ENCODE measurements around the gene OR2D2.
"Not testable (repeated sequence)": the region's sequence is repeated elsewhere in the genome, so short reads cannot be mapped to it uniquely, and the experiment has no call there.

Gene OR2D2

DNA sequence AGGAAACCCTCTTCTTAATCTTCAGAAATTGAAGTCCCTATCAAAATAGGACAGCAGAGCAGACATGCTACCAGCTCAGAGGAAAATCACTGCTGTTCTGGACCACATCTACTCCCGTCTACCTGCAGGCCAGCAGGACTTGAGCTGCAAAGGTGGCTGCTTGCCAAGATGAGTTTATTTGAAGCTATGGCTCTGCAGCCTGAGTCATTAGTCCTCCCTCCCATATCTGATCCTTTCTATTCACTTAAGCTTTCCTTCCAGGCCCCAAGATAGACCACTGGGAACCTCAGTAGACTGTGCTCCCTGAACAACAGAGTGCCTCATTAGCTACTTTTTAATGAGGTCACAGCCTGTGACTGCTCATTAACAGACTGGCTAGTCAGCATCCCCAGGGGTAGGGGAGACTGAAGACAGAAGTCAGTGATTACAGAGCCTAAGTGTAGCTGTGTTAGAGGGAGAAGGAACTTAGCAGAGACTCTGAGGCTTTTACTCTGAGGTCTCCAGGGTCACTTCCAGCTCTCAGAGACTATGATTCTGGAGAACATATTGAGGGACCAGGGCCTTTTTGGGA lies 36.2 kb downstream of the OR2D2 start:
- no peak for TF ChIP-seq ZNF274 (IDR thresholded peaks at IDR 0.05; ENCODE audit: low read depth, low read length)
- no peak for TF ChIP-seq YY1 (IDR thresholded peaks at IDR 0.05; ENCODE audit: insufficient read depth, insufficient read length)
- no peak for TF ChIP-seq SUZ12 (IDR thresholded peaks at IDR 0.05; ENCODE audit: extremely low read depth, insufficient read depth, insufficient read length)
- DNase-seq (ENCODE audit: low read depth, low spot score): no peak
- no peaks in the 10 kb centered on the region for H3K36me3 ChIP-seq (ENCODE audit: insufficient read depth, insufficient read length, low read length)

DNA sequence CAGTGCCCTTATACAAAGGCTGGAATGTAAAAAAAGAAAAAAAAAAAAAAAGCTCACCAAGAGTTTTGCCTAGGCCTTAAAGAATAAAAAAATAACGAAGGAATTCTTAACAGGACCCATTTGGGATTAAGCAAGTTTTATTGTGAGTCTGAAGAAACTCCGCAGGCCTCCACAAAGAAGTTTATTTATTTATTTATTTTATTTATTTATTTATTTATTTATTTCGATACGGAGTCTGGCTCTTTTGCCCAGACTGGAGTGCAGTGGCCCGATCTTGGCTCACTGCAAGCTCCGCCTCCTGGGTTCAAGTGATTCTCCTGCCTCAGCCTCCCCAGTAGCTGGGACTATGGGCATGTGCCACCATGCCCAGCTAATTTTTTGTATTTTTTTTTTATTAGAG lies 37.5 kb downstream of the OR2D2 start:
- H3K4me3 ChIP-seq (ENCODE audit: insufficient read length, low read depth); H3K36me3 ChIP-seq (ENCODE audit: insufficient read depth, insufficient read length, low read length); H3K9me3 ChIP-seq (ENCODE audit: insufficient read depth, low read length); DNase-seq (ENCODE audit: low read depth, low spot score); H3K27me3 ChIP-seq (ENCODE audit: insufficient read depth, insufficient read length); H3K4me1 ChIP-seq (ENCODE audit: insufficient read depth, insufficient read length); H3K9ac ChIP-seq (ENCODE audit: insufficient read length, low read depth): not testable (repeated sequence)

More for the DNA sequence above, 36.2 kb downstream of the OR2D2 start:
- H3K9me3 ChIP-seq (ENCODE audit: insufficient read depth, low read length): peaks cover 7% of the 10 kb centered on the region
- no peak overlapping the region for H3K9ac ChIP-seq (ENCODE audit: insufficient read length, low read depth)
- no peak overlapping the region for H3K4me3 ChIP-seq (ENCODE audit: insufficient read length, low read depth)
- no peaks in the 10 kb centered on the region for H3K27me3 ChIP-seq (ENCODE audit: insufficient read depth, insufficient read length)
- H3K4me1 ChIP-seq (ENCODE audit: insufficient read depth, insufficient read length): no peaks in the 10 kb centered on the region

DNA sequence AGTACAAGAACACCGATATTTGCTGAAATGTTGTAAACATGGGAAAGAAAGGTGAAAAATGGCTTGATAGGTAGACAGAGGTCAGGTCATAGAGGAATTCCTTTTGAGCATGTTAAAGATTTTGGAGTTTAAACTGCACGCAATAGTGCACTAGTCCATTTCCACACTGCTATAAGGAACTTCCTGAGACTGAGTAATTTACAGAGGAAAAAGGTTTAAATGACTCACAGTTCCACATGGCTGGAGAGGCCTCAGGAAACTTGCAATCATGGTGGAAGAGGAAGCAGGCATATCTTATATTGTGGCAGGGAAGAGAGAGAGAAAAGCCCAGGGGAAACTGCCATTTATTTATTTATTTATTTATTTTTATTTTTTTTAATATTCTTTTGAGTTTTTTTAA lies 41.8 kb downstream of the OR2D2 start:
- Histone ChIP-seq H3K27me3 (ENCODE audit: insufficient read depth, insufficient read length) (no peaks in the 10 kb centered on the region), H3K36me3 (ENCODE audit: insufficient read depth, insufficient read length, low read length) (no peaks in the 10 kb centered on the region), H3K4me3 (ENCODE audit: insufficient read length, low read depth) (no peak overlapping the region), H3K9me3 (ENCODE audit: insufficient read depth, low read length) (peaks cover 7% of the 10 kb centered on the region), H3K4me1 (ENCODE audit: insufficient read depth, insufficient read length) (no peaks in the 10 kb centered on the region), H3K9ac (ENCODE audit: insufficient read length, low read depth) (no peak overlapping the region)
- TF ChIP-seq ZNF274 (IDR thresholded peaks at IDR 0.05; ENCODE audit: low read depth, low read length): no peak
- TF ChIP-seq SUZ12 (IDR thresholded peaks at IDR 0.05; ENCODE audit: extremely low read depth, insufficient read depth, insufficient read length): no peak
- no peak for TF ChIP-seq YY1 (IDR thresholded peaks at IDR 0.05; ENCODE audit: insufficient read depth, insufficient read length)
- DNase-seq (ENCODE audit: low read depth, low spot score): no peak

DNA sequence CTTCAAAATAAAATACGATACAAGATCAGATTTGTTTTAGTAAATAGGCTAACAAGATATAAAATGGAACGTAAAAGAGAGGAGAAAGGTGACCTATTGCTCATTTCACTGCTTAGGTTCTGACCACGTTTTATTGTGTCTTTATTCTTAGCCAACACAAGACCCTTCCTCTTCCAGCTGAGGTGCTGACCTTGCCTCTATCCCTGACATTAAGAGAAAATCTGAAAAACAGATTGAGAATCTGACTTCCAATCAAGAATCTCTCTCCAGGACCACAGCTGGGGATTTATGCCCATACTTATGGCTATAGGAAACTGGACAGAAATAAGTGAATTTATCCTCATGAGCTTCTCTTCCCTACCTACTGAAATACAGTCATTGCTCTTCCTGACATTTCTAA lies 46.9 kb downstream of the OR2D2 start, which contains the start of gene OR10A5:
Gene OR10A5 (plus strand): TSS at position 301 of the 400 bp plus-strand sequence. CDS start 0 bp downstream, at position 301.
- TF ChIP-seq ZNF274 (IDR thresholded peaks at IDR 0.05; ENCODE audit: low read depth, low read length): no peak
- TF ChIP-seq YY1 (IDR thresholded peaks at IDR 0.05; ENCODE audit: insufficient read depth, insufficient read length): no peak
- Histone ChIP-seq H3K9ac (ENCODE audit: insufficient read length, low read depth) (no peak within 1 kb of the TSS), H3K36me3 (ENCODE audit: insufficient read depth, insufficient read length, low read length) (no peaks in the 10 kb centered on the region), H3K4me3 (ENCODE audit: insufficient read length, low read depth) (no peak within 1 kb of the TSS), H3K4me1 (ENCODE audit: insufficient read depth, insufficient read length) (no peaks in the 10 kb centered on the region), H3K9me3 (ENCODE audit: insufficient read depth, low read length) (peaks cover 4% of the 10 kb centered on the region; the same call in 1 of the 2 replicates), H3K27me3 (ENCODE audit: insufficient read depth, insufficient read length) (no peaks in the 10 kb centered on the region)
- DNase-seq (ENCODE audit: low read depth, low spot score): no peak

DNA sequence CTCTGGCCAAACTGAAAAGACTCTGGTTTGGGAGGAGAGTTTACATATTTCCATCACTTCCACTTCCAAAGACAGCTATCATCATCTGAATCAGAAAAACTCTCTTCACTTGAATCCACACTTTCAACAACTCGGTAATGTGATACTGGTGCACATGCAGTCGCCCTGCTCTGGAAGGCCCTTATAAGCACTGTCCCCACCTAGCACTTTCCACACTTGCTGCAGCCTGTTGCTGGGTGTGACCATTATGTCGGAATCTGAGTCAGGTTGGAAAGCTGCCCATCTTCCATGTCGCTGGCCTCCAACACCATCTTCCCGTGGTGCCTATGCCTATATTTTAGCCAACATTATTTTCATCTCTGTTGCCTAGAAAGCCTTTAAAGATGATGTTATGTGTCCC lies 47.9 kb downstream of the OR2D2 start:
- TF ChIP-seq ZNF274 (IDR thresholded peaks at IDR 0.05; ENCODE audit: low read depth, low read length) (no peak), YY1 (IDR thresholded peaks at IDR 0.05; ENCODE audit: insufficient read depth, insufficient read length) (no peak)
- Histone ChIP-seq H3K9ac (ENCODE audit: insufficient read length, low read depth) (no peak overlapping the region), H3K36me3 (ENCODE audit: insufficient read depth, insufficient read length, low read length) (no peaks in the 10 kb centered on the region), H3K4me3 (ENCODE audit: insufficient read length, low read depth) (no peak overlapping the region), H3K4me1 (ENCODE audit: insufficient read depth, insufficient read length) (no peaks in the 10 kb centered on the region), H3K9me3 (ENCODE audit: insufficient read depth, low read length) (peaks cover 4% of the 10 kb centered on the region; the same call in 1 of the 2 replicates), H3K27me3 (ENCODE audit: insufficient read depth, insufficient read length) (no peaks in the 10 kb centered on the region)
- DNase-seq (ENCODE audit: low read depth, low spot score): no peak

DNA sequence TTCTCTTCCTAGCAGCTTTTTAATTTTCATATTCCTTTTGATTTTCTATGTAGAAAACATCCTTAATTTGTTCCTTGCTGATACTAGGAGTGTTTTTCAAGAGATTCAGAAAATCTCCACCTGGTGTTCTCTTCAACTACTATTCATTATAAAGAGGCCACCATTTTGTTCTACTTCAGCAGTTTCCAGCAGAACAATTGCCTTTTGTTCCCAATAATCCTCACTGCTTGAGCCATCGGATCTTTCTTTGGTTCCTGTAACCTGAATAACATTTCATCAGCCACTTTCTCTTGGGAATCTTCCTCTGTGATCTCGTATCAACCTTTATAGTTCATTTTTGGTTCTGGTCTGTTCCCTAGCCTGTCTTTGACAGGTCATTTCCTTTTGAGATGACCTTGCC lies 48.6 kb downstream of the OR2D2 start:
- Histone ChIP-seq H3K9ac (ENCODE audit: insufficient read length, low read depth) (no peak overlapping the region), H3K4me3 (ENCODE audit: insufficient read length, low read depth) (no peak overlapping the region), H3K4me1 (ENCODE audit: insufficient read depth, insufficient read length) (no peaks in the 10 kb centered on the region), H3K27me3 (ENCODE audit: insufficient read depth, insufficient read length) (no peaks in the 10 kb centered on the region), H3K9me3 (ENCODE audit: insufficient read depth, low read length) (peaks cover 4% of the 10 kb centered on the region; the same call in 1 of the 2 replicates), H3K36me3 (ENCODE audit: insufficient read depth, insufficient read length, low read length) (no peaks in the 10 kb centered on the region)
- TF ChIP-seq SUZ12 (IDR thresholded peaks at IDR 0.05; ENCODE audit: extremely low read depth, insufficient read depth, insufficient read length) (no peak), ZNF274 (IDR thresholded peaks at IDR 0.05; ENCODE audit: low read depth, low read length) (no peak), YY1 (IDR thresholded peaks at IDR 0.05; ENCODE audit: insufficient read depth, insufficient read length) (no peak)
- DNase-seq (ENCODE audit: low read depth, low spot score): peak; percentile 27

DNA sequence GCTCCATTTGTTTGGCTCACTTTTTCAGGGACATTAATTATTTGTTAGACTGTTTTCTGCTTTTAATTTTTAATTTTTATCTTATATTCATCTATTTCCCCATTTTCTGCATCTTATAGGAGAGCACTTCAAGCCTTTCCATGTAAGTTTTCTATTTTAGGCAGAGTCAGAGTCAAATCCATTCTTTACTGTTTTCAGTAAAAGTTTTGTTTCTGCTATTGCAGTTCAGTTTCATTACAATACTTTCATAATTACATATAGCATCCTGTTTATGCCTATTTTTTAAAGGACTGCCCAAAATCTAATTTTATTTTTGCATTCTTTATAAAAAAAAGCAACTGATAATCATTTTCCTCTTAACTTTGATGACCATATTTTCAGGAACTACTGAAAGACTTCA lies 50.6 kb downstream of the OR2D2 start:
- no peak for TF ChIP-seq ZNF274 (IDR thresholded peaks at IDR 0.05; ENCODE audit: low read depth, low read length)
- TF ChIP-seq YY1 (IDR thresholded peaks at IDR 0.05; ENCODE audit: insufficient read depth, insufficient read length): no peak
- TF ChIP-seq SUZ12 (IDR thresholded peaks at IDR 0.05; ENCODE audit: extremely low read depth, insufficient read depth, insufficient read length): no peak
- H3K36me3 ChIP-seq (ENCODE audit: insufficient read depth, insufficient read length, low read length): no peaks in the 10 kb centered on the region
- no peak overlapping the region for H3K9ac ChIP-seq (ENCODE audit: insufficient read length, low read depth)
- H3K4me3 ChIP-seq (ENCODE audit: insufficient read length, low read depth): no peak overlapping the region
- no peaks in the 10 kb centered on the region for H3K4me1 ChIP-seq (ENCODE audit: insufficient read depth, insufficient read length)
- no peak for DNase-seq (ENCODE audit: low read depth, low spot score)
- peaks cover 4% of the 10 kb centered on the region; the same call in 1 of the 2 replicates for H3K9me3 ChIP-seq (ENCODE audit: insufficient read depth, low read length)
- H3K27me3 ChIP-seq (ENCODE audit: insufficient read depth, insufficient read length): no peaks in the 10 kb centered on the region

All from NT2/D1 (cell line).